Activated T-cell treated with anti-CD3 and anti-CD28 coated beads, Interleukin-2, amount 50 U/mL, for 48 hours (primary cell): ENCODE results near the gene PCMTD2.
"Not testable (repeated sequence)": the region's sequence is repeated elsewhere in the genome, so short reads cannot be mapped to it uniquely, and the experiment has no call there.

Experiments used
- DNase-seq, 2 experiments: peaks; one replicate each; pipeline ENCODE4 v3.0.0-alpha.2; 2020

Gene PCMTD2

GRCh38 chr20:64303086-64303485 lies 47.5 kb downstream of the PCMTD2 start:
- not testable (repeated sequence) for DNase-seq

DNA sequence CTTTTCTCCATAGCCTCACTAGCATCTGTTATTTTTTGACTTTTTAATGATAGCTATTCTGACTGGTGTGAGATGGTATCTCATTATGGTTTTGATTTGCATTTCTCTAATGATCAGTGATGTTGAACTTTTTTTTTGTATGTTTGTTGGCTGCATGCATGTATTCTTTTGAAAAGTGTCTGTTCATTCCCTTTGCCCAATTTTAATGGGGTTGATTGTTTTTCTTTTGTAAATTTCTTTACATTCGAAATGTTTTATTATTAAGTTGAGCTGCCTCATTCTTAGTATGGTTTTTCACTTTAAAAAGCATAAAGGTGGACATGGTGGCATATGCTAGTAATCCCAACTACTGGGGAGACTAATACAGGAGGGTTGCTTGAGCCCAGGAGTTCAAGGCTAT lies 58.2 kb downstream of the PCMTD2 start:
- not testable (repeated sequence) for DNase-seq

- not testable (repeated sequence) for DNase-seq
Observed at GRCh38 chr20:64315381-64315780, 59.8 kb downstream of the PCMTD2 start.

DNA sequence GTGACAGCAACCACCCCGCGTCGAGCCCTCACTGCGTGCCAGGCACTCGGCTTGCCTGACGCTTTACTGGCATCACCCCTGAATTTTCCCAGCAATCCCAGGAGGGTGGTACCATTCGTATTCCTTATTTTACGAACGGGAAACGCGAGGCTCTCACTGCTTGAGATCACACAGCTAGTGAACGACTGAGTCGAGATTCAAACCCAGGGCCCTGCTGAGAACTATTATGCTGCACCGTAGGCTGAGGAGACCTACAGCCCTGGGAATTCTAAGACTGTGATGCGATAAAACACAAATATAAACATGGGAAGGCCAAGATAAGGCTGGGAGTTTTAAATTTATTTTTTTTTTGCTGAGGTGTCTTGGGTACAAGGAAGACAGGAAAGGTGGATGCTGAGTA lies 60.3 kb downstream of the PCMTD2 start:
- DNase-seq: not testable (repeated sequence)

DNA sequence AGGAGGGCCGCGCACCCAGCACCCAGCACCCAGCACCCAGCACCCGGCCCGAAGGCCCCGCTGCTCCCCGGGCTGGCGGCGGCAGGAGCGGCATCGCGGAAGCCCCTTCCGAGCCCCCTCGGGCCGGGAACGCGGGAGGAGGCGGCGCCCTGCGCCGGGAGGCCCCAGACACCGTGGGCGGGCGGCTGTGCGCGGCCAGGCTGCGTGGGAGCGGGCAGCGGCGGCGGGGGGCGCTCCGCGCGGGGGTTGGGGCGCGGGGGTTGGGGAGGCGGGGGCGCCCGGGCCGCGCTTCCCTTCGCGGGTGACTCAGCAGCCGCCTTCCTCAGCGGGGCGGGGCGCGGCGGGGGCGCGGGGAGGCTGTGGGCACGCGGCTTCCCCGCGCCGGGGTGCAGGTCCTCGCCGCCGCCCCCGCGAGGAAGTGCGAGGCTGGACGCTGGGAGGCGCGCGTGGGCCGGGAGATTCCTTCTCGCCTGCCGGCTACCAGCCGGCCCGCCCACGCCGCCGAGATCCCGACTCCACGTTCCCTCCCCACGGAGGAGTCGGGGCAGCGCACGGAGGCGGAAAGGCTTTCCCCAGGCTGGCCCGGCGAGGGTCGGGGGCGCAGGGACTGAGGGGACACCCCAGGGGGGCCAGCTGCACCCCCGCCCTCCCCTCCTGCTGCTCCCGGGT lies 61.0 kb downstream of the PCMTD2 start:
- DNase-seq: peak in 1 of 2 experiments; percentile 41

- DNase-seq: not testable (repeated sequence)
Observed at GRCh38 chr20:64317331-64317730, 61.8 kb downstream of the PCMTD2 start.

DNA sequence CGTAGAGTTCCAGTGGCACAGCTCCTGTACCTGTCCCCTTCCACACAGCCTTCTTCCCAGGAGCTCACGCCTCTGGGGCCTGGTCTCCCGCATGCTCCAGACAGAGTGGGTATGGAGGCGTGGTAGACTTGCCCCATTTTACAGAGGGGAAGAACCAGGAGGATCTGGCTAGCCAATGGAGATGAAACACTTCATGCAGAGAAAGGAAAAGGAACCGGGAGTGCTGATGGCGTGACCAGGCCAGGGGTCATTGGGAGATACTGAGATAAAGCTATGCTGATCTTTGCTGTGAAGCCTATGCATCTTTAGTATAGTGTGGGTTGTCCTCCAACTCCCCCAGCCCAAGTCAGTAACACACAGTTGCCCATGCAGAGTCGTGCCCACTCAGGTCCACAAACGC lies 62.5 kb downstream of the PCMTD2 start:
- not testable (repeated sequence) for DNase-seq

- not testable (repeated sequence) for DNase-seq
Observed at GRCh38 chr20:64322031-64322789, 66.7 kb downstream of the PCMTD2 start.
